Colonic mucosa (tissue), 4 donors: ENCODE results near the gene EPGN. TPM values are rescaled to one million over a fixed set of nuclear protein-coding genes. Genes with fewer than 3 reads are reported as not detected.

Experiments
- DNase-seq: peaks from one replicate; pipeline ENCODE4 v3.0.0-alpha.2; 2020
- H3K27ac ChIP-seq: fragments of 200-600 bp; one replicate; pipeline ENCODE4 v1.8.0; 2021
- H3K27me3 ChIP-seq: fragments of 200-600 bp; one replicate; pipeline ENCODE4 v1.8.0; 2021
- H3K36me3 ChIP-seq: fragments of 200-600 bp; one replicate; pipeline ENCODE4 v1.8.0; 2021
- H3K4me1 ChIP-seq: fragments of 200-600 bp; one replicate; pipeline ENCODE4 v1.8.0; 2021; ENCODE audit warnings: mild to moderate bottlenecking
- H3K4me3 ChIP-seq: fragments of 200-600 bp; one replicate; pipeline ENCODE4 v1.8.0; 2021
- H3K9ac ChIP-seq, 2 donors: one replicate each; pipeline ENCODE4 v1.7.0; 2013; ENCODE audit warnings: control low read depth in 2 of 2, low read depth in 2 of 2, low read length in 2 of 2
- H3K9me3 ChIP-seq: fragments of 200-600 bp; one replicate; pipeline ENCODE4 v1.8.0; 2021
- intact Hi-C: fragments of 100-400 bp; cut with DNase I; formaldehyde crosslinking; loops from one replicate; pipeline ENCODE4 v1.14.1; 2022
- total RNA-seq, 2 donors: library from RNA; stranded (reverse); fragmentation: NEBNext Ultra II Directional in 1 of 2; extraction: Animal tissue kit (Norgen Biotek cat#: 25700) in 1 of 2; gene quantifications; one replicate each; pipeline ENCODE4 v1.2.1, GENCODE V29; 2021
- TF ChIP-seq, protein P1 (sequence below): fragments of 200-600 bp; IDR thresholded peaks from one replicate; pipeline ENCODE4 v1.8.0; 2022; ENCODE audit warnings: antibody characterized with exemption, mild to moderate bottlenecking
- donor health status: healthy.
- donor health status: DM: no; HTN: no; CAD: no.
- donor health status: DM: no; HTN: no; CAD: no.

The EPGN gene
- total RNA-seq, 2 donors from 2014 or later, result not detected

DNA sequence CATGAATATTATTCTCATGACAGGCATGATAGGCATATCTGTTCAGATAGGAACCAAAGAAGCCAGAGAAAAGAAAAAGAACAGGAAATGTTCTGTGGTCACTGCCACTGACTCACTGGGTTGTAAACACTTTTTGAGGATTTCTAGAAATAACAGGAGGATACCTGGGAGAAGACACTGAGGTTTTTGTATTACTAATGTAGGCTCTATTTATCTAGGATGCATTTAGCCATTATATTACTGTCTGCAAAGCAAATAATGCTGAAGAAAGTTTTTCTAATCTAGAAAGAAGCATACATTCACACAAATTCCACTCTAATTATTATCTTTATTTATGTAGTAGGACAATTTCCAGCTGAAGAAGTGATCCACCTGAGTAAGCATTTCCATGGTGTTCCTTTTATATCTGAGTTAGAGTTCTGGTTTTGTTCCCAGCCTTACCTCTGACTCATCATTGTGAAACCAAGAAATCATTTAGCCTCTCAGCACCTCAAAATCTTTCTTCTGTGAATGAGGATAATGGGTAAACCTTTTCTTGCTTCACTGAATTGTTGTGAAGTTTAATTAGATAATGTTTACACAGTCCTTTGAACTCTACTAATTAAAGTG lies 40.2 kb upstream of the EPGN start:
- no peak for DNase-seq
- H3K27ac ChIP-seq, result no peak overlapping the region
- intact Hi-C loops, result no loop called here
- H3K27me3 ChIP-seq, result no peaks in the 10 kb centered on the region
- no peaks in the 10 kb centered on the region for H3K9me3 ChIP-seq
- no peaks in the 10 kb centered on the region for H3K36me3 ChIP-seq
- TF ChIP-seq, protein P1, sequence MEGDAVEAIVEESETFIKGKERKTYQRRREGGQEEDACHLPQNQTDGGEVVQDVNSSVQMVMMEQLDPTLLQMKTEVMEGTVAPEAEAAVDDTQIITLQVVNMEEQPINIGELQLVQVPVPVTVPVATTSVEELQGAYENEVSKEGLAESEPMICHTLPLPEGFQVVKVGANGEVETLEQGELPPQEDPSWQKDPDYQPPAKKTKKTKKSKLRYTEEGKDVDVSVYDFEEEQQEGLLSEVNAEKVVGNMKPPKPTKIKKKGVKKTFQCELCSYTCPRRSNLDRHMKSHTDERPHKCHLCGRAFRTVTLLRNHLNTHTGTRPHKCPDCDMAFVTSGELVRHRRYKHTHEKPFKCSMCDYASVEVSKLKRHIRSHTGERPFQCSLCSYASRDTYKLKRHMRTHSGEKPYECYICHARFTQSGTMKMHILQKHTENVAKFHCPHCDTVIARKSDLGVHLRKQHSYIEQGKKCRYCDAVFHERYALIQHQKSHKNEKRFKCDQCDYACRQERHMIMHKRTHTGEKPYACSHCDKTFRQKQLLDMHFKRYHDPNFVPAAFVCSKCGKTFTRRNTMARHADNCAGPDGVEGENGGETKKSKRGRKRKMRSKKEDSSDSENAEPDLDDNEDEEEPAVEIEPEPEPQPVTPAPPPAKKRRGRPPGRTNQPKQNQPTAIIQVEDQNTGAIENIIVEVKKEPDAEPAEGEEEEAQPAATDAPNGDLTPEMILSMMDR, result no peak
- H3K9ac ChIP-seq, result no peak overlapping the region
- no peaks in the 10 kb centered on the region for H3K4me1 ChIP-seq
- no peak overlapping the region for H3K4me3 ChIP-seq

DNA sequence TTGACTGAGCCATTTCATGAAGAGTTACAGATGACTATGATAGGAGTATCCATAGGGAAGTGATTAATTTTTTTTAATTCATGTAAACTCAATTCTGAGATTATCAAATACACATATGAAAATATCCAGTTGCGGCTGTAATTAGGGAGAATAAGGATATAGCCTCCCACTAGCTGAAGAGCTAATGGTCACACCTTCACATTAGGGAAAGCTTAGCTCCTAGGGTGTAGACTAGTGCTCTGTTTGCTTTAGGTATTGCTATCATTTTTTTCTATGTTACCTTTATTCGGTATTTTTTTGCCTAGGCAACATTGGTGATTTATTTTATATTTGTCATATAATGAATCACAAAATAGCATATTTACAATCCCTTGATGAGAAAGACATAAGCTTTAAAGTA lies 39.6 kb upstream of the EPGN start:
- Histone ChIP-seq H3K9ac (no peak overlapping the region), H3K27ac (no peak overlapping the region), H3K4me3 (no peak overlapping the region), H3K27me3 (no peaks in the 10 kb centered on the region), H3K4me1 (no peaks in the 10 kb centered on the region), H3K9me3 (no peaks in the 10 kb centered on the region), H3K36me3 (no peaks in the 10 kb centered on the region)
- DNase-seq, result no peak
- TF ChIP-seq, protein P1, result no peak
- intact Hi-C loops, result no loop called here

DNA sequence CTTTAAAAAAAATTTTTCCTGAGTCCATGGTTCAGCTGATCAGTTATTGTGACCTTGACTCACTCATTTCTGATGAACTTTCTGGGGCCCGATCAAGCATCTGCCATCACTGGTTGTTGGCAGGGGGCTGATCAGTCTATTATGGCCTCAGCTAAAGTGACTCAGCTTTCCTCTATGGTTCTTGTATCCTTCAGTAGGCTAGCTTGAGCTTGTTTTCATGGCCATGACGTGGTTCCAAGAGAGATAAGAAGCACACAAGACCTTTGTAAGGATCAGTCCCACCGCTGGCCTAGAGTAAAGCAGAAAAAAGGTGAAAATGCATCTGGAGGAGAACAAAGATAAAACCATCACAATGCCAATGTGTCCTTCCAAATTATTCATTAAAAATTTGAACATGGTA lies 29.8 kb upstream of the EPGN start:
- intact Hi-C loops, result no loop called here
- no peak overlapping the region for H3K9ac ChIP-seq

DNA sequence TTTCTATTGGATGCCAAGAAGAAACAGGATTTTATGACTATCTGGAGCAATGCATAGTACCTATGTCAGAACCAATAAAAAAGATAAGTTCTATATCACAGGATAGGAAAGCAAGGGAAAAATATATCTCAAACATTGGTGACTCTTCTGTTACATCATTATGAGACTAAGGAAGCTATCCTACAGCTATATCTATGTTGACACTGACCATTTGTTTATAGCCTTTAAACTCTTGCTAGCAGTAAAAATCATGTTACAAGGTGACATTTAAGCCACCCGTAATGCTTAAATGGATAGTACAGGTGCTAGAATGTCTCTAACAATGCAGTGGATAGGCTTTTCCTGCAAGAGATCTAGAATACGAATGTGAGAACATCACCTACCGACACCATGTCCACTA lies 28.6 kb upstream of the EPGN start:
- H3K4me1 ChIP-seq, result no peaks in the 10 kb centered on the region
- H3K27ac ChIP-seq, result no peak overlapping the region
- intact Hi-C loops, result no loop called here
- H3K4me3 ChIP-seq, result no peak overlapping the region
- no peaks in the 10 kb centered on the region for H3K9me3 ChIP-seq
- H3K9ac ChIP-seq, result no peak overlapping the region
- DNase-seq, result no peak
- H3K36me3 ChIP-seq, result no peaks in the 10 kb centered on the region
- TF ChIP-seq, protein P1, result no peak
- H3K27me3 ChIP-seq, result no peaks in the 10 kb centered on the region

More for the DNA sequence above, 29.8 kb upstream of the EPGN start:
- H3K4me3 ChIP-seq, result no peak overlapping the region
- H3K9me3 ChIP-seq, result no peaks in the 10 kb centered on the region
- TF ChIP-seq, protein P1, result no peak
- H3K4me1 ChIP-seq, result no peaks in the 10 kb centered on the region
- no peaks in the 10 kb centered on the region for H3K36me3 ChIP-seq
- H3K27ac ChIP-seq, result no peak overlapping the region
- no peaks in the 10 kb centered on the region for H3K27me3 ChIP-seq
- no peak for DNase-seq

DNA sequence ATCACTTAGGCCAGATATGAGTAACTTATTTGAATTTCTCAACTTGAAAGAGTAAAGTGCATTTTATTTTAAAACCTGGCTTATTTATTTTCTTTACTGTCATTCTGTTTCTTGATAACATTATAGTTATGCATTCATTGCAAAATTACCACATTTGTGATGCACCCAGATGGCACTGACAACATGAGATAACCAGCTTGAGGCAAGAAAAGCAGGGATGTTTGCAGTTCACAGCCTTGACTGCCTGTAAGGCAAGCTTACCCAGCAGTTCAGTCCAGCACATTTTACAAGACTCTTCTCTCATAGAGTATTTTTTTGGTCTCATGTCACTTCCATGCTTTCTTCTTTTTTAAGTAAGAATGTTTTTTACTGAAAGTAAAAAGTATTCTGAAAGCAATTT lies 25.3 kb upstream of the EPGN start:
- TF ChIP-seq, protein P1, result no peak
- no peaks in the 10 kb centered on the region for H3K27me3 ChIP-seq
- DNase-seq, result no peak
- no peak overlapping the region for H3K9ac ChIP-seq
- no peaks in the 10 kb centered on the region for H3K4me1 ChIP-seq
- no peak overlapping the region for H3K27ac ChIP-seq
- H3K9me3 ChIP-seq, result no peaks in the 10 kb centered on the region
- no peaks in the 10 kb centered on the region for H3K36me3 ChIP-seq
- H3K4me3 ChIP-seq, result no peak overlapping the region
- intact Hi-C loops, result no loop called here
